ENCODE measurements around the gene EGR2.

The EGR2 gene

GRCh38 chr10:62816331-62817120, at the start of gene EGR2:
TSS of gene EGR2 (minus strand) at chr10:62816366. CDS start at chr10:62816029, 337 bp downstream.
- DNase-seq (ENCODE audit: low read depth), result no peak

- DNase-seq (ENCODE audit: low read depth), result no peak
Measured at GRCh38 chr10:62862447-62862846, 46.3 kb upstream of the EGR2 start.

- no peak for DNase-seq (ENCODE audit: low read depth)
Measured at GRCh38 chr10:62861507-62861906, 45.3 kb upstream of the EGR2 start.

- DNase-seq (ENCODE audit: low read depth), result no peak
Measured at GRCh38 chr10:62860946-62861345, 44.8 kb upstream of the EGR2 start.

- DNase-seq (ENCODE audit: low read depth), result no peak
Measured at GRCh38 chr10:62858364-62858763, 42.2 kb upstream of the EGR2 start.

GRCh38 chr10:62856021-62856420, 39.9 kb upstream of the EGR2 start:
- DNase-seq (ENCODE audit: low read depth), result no peak

- DNase-seq (ENCODE audit: low read depth), result no peak
Measured at GRCh38 chr10:62853710-62854109, 37.5 kb upstream of the EGR2 start.

- DNase-seq (ENCODE audit: low read depth), result no peak
Measured at GRCh38 chr10:62852961-62853702, 37.0 kb upstream of the EGR2 start.

GRCh38 chr10:62851442-62851841, 35.3 kb upstream of the EGR2 start:
- DNase-seq (ENCODE audit: low read depth), result no peak

- no peak for DNase-seq (ENCODE audit: low read depth)
Measured at GRCh38 chr10:62850646-62851045, 34.5 kb upstream of the EGR2 start.

GRCh38 chr10:62847433-62847832, 31.3 kb upstream of the EGR2 start:
- DNase-seq (ENCODE audit: low read depth), result no peak

GRCh38 chr10:62844280-62845011, 28.3 kb upstream of the EGR2 start:
- no peak for DNase-seq (ENCODE audit: low read depth)

- no peak for DNase-seq (ENCODE audit: low read depth)
Measured at GRCh38 chr10:62843600-62843999, 27.4 kb upstream of the EGR2 start.

GRCh38 chr10:62842983-62843382, 26.8 kb upstream of the EGR2 start:
- no peak for DNase-seq (ENCODE audit: low read depth)

GRCh38 chr10:62839590-62839989, 23.4 kb upstream of the EGR2 start:
- no peak for DNase-seq (ENCODE audit: low read depth)

GRCh38 chr10:62831346-62831745, 15.2 kb upstream of the EGR2 start:
- DNase-seq (ENCODE audit: low read depth), result peak; percentile 55

- DNase-seq (ENCODE audit: low read depth), result no peak
Measured at GRCh38 chr10:62830679-62831078, 14.5 kb upstream of the EGR2 start.

- no peak for DNase-seq (ENCODE audit: low read depth)
Measured at GRCh38 chr10:62829622-62830021, 13.5 kb upstream of the EGR2 start.

- no peak for DNase-seq (ENCODE audit: low read depth)
Measured at GRCh38 chr10:62826273-62826672, 10.1 kb upstream of the EGR2 start.

- DNase-seq (ENCODE audit: low read depth), result no peak
Measured at GRCh38 chr10:62820586-62820985, 4.4 kb upstream of the EGR2 start.

- DNase-seq (ENCODE audit: low read depth), result no peak
Measured at GRCh38 chr10:62819141-62819920, 3.2 kb upstream of the EGR2 start.

- no peak for DNase-seq (ENCODE audit: low read depth)
Measured at GRCh38 chr10:62818426-62819011, 2.4 kb upstream of the EGR2 start.

Measured in HS-27A (cell line).